ENCODE measurements around the gene KIF12. TPM values are rescaled to one million over a fixed set of nuclear protein-coding genes. Genes with fewer than 3 reads are reported as not detected.

KIF12 gene
- total RNA-seq, 1 donor from 2014 or later: not detected

- TF ChIP-seq CTCF (IDR thresholded peaks at IDR 0.05; ENCODE audit: insufficient read depth, low read length, severe bottlenecking): no peak
- Histone ChIP-seq H3K36me3 (ENCODE audit: control insufficient read depth, insufficient read depth, low read length) (no peaks in the 10 kb centered on the region), H3K4me3 (ENCODE audit: low read depth, low read length) (no peak overlapping the region), H3K27me3 (ENCODE audit: control insufficient read depth, insufficient read depth, low read length) (no peaks in the 10 kb centered on the region)
- FAIRE-seq (no peak), DNase-seq (ENCODE audit: low read depth) (no peak)
These were observed 6.1 kb upstream of the KIF12 start for GRCh38 chr9:114105236-114105635.

GRCh38 chr9:114102484-114102883 lies 3.4 kb upstream of the KIF12 start:
- no peaks in the 10 kb centered on the region for H3K36me3 ChIP-seq (ENCODE audit: control insufficient read depth, insufficient read depth, low read length)
- peaks cover 4% of the 10 kb centered on the region for H3K27me3 ChIP-seq (ENCODE audit: control insufficient read depth, insufficient read depth, low read length)
- H3K4me3 ChIP-seq (ENCODE audit: low read depth, low read length): no peak overlapping the region
- FAIRE-seq (no peak), DNase-seq (ENCODE audit: low read depth) (no peak)
- no peak for TF ChIP-seq CTCF (IDR thresholded peaks at IDR 0.05; ENCODE audit: insufficient read depth, low read length, severe bottlenecking)

GRCh38 chr9:114100536-114100935 lies 1.4 kb upstream of the KIF12 start:
- TF ChIP-seq CTCF (IDR thresholded peaks at IDR 0.05; ENCODE audit: insufficient read depth, low read length, severe bottlenecking): no peak
- peaks cover 4% of the 10 kb centered on the region for H3K27me3 ChIP-seq (ENCODE audit: control insufficient read depth, insufficient read depth, low read length)
- FAIRE-seq (no peak), DNase-seq (ENCODE audit: low read depth) (no peak)
- no peaks in the 10 kb centered on the region for H3K36me3 ChIP-seq (ENCODE audit: control insufficient read depth, insufficient read depth, low read length)
- no peak overlapping the region for H3K4me3 ChIP-seq (ENCODE audit: low read depth, low read length)

- H3K4me3 ChIP-seq (ENCODE audit: low read depth, low read length): no peak overlapping the region
- TF ChIP-seq CTCF (IDR thresholded peaks at IDR 0.05; ENCODE audit: insufficient read depth, low read length, severe bottlenecking): no peak
- FAIRE-seq: no peak
- peaks cover 4% of the 10 kb centered on the region for H3K27me3 ChIP-seq (ENCODE audit: control insufficient read depth, insufficient read depth, low read length)
- no peaks in the 10 kb centered on the region for H3K36me3 ChIP-seq (ENCODE audit: control insufficient read depth, insufficient read depth, low read length)
- DNase-seq (ENCODE audit: low read depth): no peak
These were observed 678 bp upstream of the KIF12 start for GRCh38 chr9:114099669-114100270.

- TF ChIP-seq CTCF (IDR thresholded peaks at IDR 0.05; ENCODE audit: insufficient read depth, low read length, severe bottlenecking): no peak
- DNase-seq (ENCODE audit: low read depth) (no peak), FAIRE-seq (no peak)
- H3K27me3 ChIP-seq (ENCODE audit: control insufficient read depth, insufficient read depth, low read length): peaks cover 4% of the 10 kb centered on the region
- peak overlapping the region; percentile 40 for H3K4me3 ChIP-seq (ENCODE audit: low read depth, low read length)
- H3K36me3 ChIP-seq (ENCODE audit: control insufficient read depth, insufficient read depth, low read length): no peaks in the 10 kb centered on the region
These were observed 814 bp downstream of the KIF12 start for GRCh38 chr9:114098021-114098935.

Data from bronchial epithelial cell (primary cell).